Stimulated activated CD8-positive, alpha-beta memory T cell treated with anti-CD3 and anti-CD28 coated beads, Interleukin-7, amount 100 ng/mL, for 48 hours (primary cell): ENCODE results near the gene PRRC2C.

ENCODE experiments used
- DNase-seq, 2 donors: peaks; one replicate each; pipeline ENCODE4 v3.0.0-alpha.2; 2020; ENCODE audit warnings: low read depth in 1 of 2; ENCODE audit errors: extremely low read depth in 1 of 2

Gene PRRC2C

DNA sequence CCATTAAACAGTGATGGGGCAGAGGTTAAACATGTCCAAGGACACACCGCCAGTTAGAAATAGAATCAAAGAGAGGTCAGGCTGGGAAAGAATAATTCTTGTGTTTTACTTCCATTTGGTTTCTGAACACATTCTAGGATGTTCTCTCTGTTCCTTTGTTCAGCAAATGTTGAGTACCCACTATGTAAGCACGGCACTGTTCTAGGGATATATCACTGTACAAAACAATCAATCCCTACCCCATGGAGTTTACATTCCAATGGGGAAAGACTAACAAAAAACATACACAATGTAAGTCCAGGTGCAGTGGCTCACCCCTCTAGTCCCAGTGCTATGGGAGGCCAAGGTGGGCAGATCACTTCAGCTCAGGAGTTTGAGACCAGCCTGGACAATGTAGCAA is 142.9 kb downstream of the PRRC2C start:
- DNase-seq: no peak

- no peak for DNase-seq
Observed at GRCh38 chr1:171635661-171636060, 150.3 kb downstream of the PRRC2C start.

GRCh38 chr1:171636141-171636540 is 150.8 kb downstream of the PRRC2C start:
- DNase-seq: no peak

DNA sequence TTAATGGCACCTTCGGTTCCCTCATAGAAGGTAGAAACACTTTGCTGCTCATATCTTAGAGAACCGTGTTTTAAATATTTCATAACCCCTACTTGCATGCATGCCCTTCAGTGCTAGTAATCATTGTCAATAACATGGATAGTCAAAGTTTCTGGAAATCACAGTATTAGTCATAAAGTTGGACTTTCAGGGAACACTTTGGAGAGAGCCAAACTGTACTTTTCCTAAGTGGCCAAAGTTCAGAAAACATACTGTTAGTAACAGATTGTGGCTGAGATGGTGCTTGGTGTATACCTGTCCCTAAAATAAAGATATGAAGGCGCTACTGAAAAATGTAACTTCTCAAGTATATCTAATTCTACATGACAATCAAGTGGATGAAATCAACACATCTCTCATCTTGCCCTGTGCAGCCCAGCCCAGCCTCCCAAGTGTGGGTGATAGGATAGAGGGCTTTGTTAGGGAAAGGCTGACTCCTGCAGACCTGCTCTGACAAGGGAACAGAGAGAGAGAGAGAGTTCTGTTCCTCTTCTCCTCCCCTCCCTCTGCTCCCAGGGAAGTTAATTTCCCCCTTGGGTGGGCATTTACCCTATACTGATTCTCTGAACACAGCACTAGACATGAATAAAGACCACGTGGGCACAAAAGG is 152.7 kb downstream of the PRRC2C start:
- DNase-seq: no peak

GRCh38 chr1:171640225-171640624 is 154.9 kb downstream of the PRRC2C start:
- no peak for DNase-seq

DNA sequence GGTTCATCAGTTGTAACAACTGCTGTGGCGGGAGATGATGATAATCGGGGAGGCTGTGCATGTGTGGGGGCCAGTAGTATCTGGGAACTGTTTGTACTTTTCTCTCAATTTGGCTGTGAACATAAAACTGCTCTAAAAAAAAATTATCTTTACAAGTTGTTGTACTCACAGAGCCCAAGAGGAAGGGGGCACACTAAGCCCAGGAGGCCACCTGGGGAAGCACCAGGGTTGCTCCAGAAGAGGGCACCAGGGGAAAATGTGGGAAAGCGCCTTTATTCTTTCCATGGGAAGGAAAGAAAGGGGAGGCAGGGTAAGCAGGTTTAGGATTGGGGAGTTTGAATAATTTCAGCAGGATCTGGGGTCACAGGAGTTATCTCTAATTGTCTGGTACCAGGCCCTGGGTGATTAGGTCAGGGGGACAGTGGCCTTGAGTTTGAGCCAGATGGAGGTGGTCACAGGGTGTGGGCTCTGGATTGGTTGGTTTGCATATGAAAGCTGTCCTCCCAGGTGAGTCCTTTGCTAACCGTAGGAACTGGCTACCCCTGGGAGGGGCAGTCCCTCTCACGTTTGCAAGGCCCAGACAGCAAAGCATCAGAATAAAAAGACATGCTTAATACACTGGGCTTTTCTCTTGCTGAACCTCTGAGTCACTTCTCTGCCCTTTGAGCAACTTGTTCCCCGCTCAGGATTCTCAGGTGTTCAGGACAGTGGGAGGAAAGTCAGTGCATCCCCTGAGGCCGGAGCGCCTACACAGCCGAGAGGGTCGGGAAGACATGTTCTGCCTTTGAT is 155.9 kb downstream of the PRRC2C start:
- DNase-seq: no peak

DNA sequence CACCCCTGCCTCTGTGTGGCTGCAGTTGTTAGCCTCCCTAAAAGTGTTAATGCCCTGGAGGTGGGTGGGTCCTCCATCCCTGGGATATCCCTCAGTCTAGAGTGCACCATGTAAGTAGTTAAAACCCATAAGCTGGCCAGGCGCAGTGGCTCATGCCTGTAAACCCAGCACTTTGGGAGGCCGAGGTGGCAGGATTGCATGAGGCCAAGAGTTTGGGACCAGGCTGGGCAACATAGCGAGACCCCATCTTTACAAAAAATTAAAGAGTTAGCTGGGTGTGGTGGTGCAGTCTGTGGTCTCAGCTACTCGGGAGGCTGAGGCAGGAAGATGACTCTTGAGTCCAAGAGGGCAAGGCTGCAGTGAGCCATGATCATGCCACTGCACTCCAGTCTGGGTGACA is 156.9 kb downstream of the PRRC2C start:
- no peak for DNase-seq
